GM12874 (cell line): ENCODE data around the gene ACTR1A.

Experiments used
- TF ChIP-seq, protein P1 (sequence below): IDR thresholded peaks from 2 replicates; pipeline ENCODE4 v1.5.1; 2011; ENCODE audit warnings: low read depth, mild to moderate bottlenecking, control low read depth, low read length, moderate library complexity; ENCODE audit not compliant: insufficient read depth

Gene ACTR1A

DNA sequence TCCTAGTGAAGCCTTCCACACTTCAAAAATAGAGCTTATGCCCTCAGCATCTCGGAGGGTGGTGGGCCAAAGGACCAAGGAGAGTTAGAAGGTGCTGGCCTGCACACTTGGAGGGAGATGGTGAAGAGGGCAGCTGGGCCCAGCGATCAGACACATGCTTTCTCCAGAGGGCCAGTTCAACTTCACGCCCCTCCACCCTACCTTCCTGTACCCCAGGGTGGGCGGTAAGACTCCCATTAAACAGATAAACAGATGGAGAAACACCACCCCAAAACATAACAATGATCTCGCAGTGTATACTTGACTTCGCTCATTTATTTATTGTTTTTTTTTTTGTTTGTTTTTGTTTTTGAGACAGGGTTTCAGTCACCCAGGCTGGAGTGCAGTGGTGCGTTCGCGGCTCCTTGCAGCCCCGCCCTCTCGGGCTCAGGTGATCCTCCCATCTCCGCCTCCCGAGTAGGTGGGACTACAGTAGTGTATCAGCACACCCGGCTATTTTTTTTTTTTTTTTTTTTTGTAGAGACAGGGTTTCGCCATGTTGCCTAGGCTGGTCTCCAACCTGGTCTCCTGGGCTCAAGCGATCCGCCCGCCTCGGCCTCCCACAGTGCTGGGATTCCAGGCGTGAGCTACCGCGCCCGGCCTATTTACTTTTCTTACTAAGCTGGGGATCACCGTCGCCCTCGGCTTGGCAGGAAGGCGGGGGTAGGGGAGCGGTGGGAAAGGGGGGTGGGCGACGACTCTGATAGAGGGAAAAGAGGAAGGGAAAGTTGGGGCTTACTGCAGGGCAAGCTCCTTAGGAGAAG lies 53.0 kb downstream of the ACTR1A start:
- TF ChIP-seq, protein P1, sequence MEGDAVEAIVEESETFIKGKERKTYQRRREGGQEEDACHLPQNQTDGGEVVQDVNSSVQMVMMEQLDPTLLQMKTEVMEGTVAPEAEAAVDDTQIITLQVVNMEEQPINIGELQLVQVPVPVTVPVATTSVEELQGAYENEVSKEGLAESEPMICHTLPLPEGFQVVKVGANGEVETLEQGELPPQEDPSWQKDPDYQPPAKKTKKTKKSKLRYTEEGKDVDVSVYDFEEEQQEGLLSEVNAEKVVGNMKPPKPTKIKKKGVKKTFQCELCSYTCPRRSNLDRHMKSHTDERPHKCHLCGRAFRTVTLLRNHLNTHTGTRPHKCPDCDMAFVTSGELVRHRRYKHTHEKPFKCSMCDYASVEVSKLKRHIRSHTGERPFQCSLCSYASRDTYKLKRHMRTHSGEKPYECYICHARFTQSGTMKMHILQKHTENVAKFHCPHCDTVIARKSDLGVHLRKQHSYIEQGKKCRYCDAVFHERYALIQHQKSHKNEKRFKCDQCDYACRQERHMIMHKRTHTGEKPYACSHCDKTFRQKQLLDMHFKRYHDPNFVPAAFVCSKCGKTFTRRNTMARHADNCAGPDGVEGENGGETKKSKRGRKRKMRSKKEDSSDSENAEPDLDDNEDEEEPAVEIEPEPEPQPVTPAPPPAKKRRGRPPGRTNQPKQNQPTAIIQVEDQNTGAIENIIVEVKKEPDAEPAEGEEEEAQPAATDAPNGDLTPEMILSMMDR, result no peak

DNA sequence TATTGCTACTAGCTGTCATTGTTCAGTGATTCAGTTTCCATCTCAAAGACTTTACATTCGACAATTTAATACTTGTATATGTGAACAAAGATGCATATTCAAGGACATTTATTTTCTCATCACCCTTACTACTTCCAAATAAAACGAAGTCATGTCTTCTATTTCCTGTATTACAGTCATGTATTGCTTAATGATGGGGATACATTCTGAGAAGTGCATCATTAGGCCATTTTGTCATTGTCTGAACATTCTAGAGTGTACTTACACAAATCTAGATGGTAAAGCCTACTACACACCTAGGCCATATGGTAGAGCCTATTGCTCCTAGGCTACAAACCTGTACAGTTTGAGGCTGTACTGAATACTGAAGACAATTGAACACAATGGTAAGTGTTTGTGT lies 57.7 kb downstream of the ACTR1A start:
- TF ChIP-seq, protein P1, result no peak

DNA sequence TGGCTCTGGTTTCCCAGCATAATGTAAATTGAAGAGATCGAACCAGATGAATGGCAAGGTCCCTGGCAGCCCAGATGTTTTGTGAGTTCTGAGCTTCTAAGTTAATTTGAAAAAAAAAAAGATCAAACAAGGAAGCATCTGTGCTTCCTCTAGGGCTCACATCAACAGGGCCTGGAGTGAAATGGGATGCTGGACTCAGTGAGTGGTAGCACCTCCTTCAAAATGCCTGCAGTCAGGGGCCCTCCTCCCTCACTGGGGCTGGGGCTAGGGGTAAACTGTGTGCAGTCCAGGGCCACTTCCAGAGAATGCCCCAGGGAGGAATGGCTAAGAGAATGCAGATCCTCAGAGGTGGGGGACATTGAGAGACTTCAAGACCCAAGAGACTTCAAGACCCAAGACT lies 64.1 kb downstream of the ACTR1A start:
- TF ChIP-seq, protein P1, result no peak

DNA sequence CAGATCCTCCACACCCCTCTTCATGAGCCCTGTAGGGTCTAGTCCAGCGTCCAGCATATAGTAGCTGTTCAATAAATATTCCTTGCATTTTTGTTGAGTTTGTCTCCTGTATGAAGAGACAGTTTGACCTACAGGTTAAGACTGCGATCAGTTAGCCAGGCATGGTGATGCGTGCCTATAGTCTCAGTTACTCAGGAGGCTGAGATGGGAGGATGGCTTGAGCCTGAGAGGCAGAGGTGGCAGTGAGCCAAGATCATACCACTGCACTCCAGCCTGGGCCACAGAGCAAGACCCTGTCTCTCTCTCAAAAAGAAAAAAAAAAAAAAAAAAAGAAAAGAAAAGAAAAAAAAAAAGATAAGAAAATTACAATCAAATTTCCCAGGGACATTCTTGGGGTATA lies 65.0 kb downstream of the ACTR1A start:
- TF ChIP-seq, protein P1, result no peak

DNA sequence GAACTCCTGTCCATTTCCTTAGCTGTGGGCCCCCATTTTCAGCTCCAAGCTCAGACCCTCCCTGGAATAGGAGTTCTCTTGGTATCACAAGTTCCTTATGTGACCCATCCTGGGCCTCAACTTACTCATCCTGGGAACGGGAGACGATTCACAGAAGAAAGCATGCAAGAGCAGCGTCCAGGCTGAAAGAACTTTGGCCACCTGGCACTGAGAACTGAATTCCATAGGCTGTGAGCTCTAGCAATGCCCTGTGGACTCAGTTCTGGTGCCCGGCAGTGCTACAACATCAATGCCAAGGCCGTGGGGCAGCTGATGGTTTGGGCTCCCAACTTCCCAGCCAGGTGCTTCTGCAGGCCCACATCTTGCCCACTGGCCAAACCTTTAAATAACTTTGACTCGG lies 66.2 kb downstream of the ACTR1A start:
- TF ChIP-seq, protein P1, result no peak

DNA sequence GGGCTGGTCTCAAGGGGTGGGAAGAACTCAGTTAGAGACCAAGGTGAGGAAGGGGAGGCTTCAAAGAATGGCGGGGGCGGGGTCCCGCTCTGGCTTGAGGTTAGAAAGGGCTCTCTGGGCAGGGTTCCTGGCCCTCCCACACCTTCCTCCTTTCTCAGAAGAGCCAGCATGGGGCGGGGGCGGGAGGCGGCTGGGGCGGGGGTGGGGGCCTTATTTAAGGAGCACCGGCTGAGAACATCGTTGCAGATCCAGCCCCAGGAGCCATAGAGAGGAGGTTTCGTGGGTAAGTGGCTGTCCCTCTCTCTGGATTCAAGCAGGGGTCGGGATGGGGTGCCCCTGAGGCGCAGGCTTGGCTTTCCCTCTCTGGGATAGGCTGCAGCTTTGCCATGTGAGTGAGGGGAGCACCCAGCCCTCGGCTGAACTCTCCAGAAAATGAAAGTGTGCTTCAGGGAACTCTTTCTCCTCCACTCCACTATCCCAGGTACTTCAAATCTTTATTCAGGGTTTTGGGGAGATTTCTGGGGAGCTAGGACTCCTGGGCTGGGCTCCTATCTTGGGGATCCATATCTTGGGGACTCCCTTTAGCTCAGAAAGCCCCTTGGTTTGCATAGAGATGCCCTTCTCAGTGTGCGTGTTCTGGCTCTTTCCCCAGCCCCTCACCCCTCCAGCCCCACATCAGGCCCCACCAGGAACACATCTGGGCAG lies 66.8 kb downstream of the ACTR1A start:
- TF ChIP-seq, protein P1, result no peak

DNA sequence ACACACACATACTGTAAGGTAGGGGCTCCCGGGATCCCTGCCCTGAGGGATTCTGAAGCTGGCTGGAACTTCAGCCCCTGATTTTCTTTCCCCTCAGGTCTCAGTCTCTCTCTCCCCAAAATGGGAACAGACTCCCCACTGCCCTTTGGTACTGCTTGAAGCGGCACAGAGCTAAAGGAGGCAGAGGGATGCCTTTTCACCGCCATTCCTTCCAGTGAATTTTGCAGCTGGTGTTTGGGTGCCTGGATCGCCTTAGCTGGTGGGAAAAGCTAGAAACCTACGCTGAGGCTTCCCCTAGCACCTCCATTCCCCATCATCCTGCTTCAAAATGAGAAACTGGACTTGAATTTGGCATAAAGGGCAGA lies 67.4 kb downstream of the ACTR1A start:
- TF ChIP-seq, protein P1, result no peak
